Activated CD8-positive, alpha-beta memory T cell treated with anti-CD3 and anti-CD28 coated beads, Interleukin-2, amount 50 U/mL, for 48 hours (primary cell): ENCODE data around the gene FAM20B.
A peak's percentile ranks its signal among the peaks of the same experiment; 100 is the strongest.

Experiments
- DNase-seq: peaks from one replicate; pipeline ENCODE4 v3.0.0-alpha.2; 2020

The FAM20B gene

GRCh38 chr1:179095924-179096323, 70.2 kb downstream of the FAM20B start:
- no peak for DNase-seq

GRCh38 chr1:179099891-179100290, 74.2 kb downstream of the FAM20B start:
- DNase-seq, result peak; percentile 25

- DNase-seq, result no peak
Measured at GRCh38 chr1:179101566-179101965, 75.9 kb downstream of the FAM20B start.

- DNase-seq, result no peak
Measured at GRCh38 chr1:179103999-179104398, 78.3 kb downstream of the FAM20B start.

GRCh38 chr1:179104611-179105250, 79.0 kb downstream of the FAM20B start:
- no peak for DNase-seq

GRCh38 chr1:179105393-179105792, 79.7 kb downstream of the FAM20B start:
- DNase-seq, result no peak

- no peak for DNase-seq
Measured at GRCh38 chr1:179107706-179108629, 82.3 kb downstream of the FAM20B start.

- no peak for DNase-seq
Measured at GRCh38 chr1:179108644-179109043, 83.0 kb downstream of the FAM20B start.

- DNase-seq, result no peak
Measured at GRCh38 chr1:179115181-179115580, 89.5 kb downstream of the FAM20B start.

GRCh38 chr1:179119513-179119912, 93.8 kb downstream of the FAM20B start:
- DNase-seq, result no peak

- no peak for DNase-seq
Measured at GRCh38 chr1:179120736-179121135, 95.0 kb downstream of the FAM20B start.

GRCh38 chr1:179121159-179121938, 95.7 kb downstream of the FAM20B start:
- DNase-seq, result no peak

GRCh38 chr1:179124873-179125272, 99.2 kb downstream of the FAM20B start:
- DNase-seq, result no peak
